Measurements from ENCODE around the gene PKM.

PKM gene

DNA sequence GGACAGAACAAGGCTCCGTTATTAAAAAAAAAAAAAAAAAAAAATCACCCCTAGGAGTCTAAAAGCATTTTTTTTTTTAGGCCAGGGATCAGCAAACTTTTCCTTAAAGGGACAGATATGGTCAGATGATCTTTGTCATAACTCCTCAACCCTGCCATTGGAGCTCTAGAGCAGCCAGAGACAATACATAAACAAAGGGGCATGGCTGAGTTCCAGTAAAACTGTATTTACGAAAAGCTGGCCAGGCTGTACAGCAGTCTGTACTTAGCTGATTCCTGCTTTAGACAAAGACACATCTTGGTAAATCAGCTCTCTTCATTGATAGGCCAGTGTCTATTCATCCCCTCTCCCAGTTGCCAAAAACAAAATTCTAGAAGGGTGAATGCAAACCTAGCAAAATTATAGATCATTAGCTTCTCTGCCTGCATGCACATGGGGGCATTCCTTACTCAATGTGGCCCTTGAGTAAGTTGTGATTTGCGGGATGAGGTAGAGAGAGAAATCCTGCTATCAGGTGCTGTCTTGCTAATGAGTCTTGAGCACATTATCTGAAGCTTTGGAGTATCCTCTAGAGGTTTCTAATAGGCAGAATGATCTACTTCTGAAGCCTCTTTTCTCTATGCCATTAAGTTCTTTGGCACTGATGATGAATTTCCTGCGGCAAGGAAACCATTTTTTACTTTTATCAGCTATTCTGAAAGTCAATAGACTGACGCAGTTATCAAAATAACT, 77.6 kb downstream of the PKM start:
- no peaks in the 10 kb centered on the region for H3K36me3 Mint-ChIP-seq
- peaks cover 1% of the 10 kb centered on the region for H3K27me3 Mint-ChIP-seq
- no peak overlapping the region for H3K27ac Mint-ChIP-seq
- peaks cover 6% of the 10 kb centered on the region for H3K4me1 Mint-ChIP-seq (ENCODE audit: low read depth)
- no peaks in the 10 kb centered on the region for H3K9me3 Mint-ChIP-seq (ENCODE audit: low read depth)
- H3K4me3 Mint-ChIP-seq = no peak overlapping the region
